Measurements from ENCODE around the gene GALNT10. TPM values are rescaled to one million over a fixed set of nuclear protein-coding genes. Genes with fewer than 3 reads are reported as not detected.

Gene GALNT10
- polyA plus RNA-seq, 2 of the 4 experiments (the other 2 are of a cell fraction): 110 to 156 TPM

DNA sequence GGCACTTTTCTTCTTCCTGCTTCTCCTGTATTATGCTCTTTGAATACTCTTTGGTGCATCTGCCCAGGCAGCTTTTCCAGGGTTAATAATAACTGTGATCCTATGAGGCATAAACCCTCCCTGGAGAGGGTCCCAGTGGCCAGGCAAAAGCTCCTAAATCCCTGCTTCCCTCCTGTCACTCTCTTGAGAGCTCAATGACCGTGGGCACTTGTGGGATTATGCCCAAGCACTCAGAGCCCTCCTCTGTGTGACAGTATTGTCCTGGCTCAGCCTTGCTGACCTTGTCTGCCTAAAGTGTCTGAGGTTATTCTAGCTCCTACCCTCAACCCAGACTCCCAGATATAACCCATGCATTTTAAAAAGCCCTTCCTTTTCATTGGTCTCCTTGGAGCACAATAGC is 51.9 kb downstream of the GALNT10 start:
- no peak; a peak in 1 of 6 replicates for ATAC-seq
- 83% methylated on average over 1 of the region's 1 CpG for WGBS (ENCODE audit: missing lambda C conversion rate)
- no peak for DNase-seq (ENCODE audit: low read depth in 1 of 2, low spot score in 1 of 2)
- no peak for FAIRE-seq
- Histone ChIP-seq H3K4me3 (no peak overlapping the region), H3K4me1 (peaks cover 44% of the 10 kb centered on the region), H3K4me2 (no peak overlapping the region), H3K27ac (peak overlapping the region in 1 of 2 experiments; percentile 26; a peak in 2 of 6 replicates), H3K9me3 (no peaks in the 10 kb centered on the region)
- ChIA-PET CTCF (interaction anchor here (1.1 to 1.9 kb wide), 2 partner anchors 11 to 163 kb away, joined by 5 read pairs; no protein-coding TSS in a partner anchor), POLR2A (interaction anchor here (0.9 kb wide), 1 partner anchor 45 kb away, joined by 3 read pairs; no protein-coding TSS in a partner anchor)
- TF ChIP-seq CEBPB (IDR thresholded peaks at IDR 0.05) (no peak), JUNB (IDR thresholded peaks at IDR 0.05) (no peak), KDM1A (IDR thresholded peaks at IDR 0.05; ENCODE audit: low read depth) (no peak), ZNF302 (CRISPR knock-in tag; IDR thresholded peaks at IDR 0.05) (no peak), SREBF2 (IDR thresholded peaks at IDR 0.05) (no peak), HOXB13 (CRISPR knock-in tag; IDR thresholded peaks at IDR 0.05; ENCODE audit: low read depth) (no peak), HEYL (CRISPR knock-in tag; IDR thresholded peaks at IDR 0.05) (no peak), ZC3H11A (IDR thresholded peaks at IDR 0.05) (no peak), PHF8 (IDR thresholded peaks at IDR 0.05; ENCODE audit: borderline replicate concordance, low read depth) (no peak), POLR2A (IDR thresholded peaks at IDR 0.05; ENCODE audit: low read length) (no peak), NFE2L2 (conservative IDR thresholded peaks at IDR 0.05; ENCODE audit: low read length) (no peak), CHD2 (IDR thresholded peaks at IDR 0.05; ENCODE audit: low read length, partially characterized antibody) (no peak), HOXB5 (CRISPR knock-in tag; IDR thresholded peaks at IDR 0.05) (no peak), RNF2 (IDR thresholded peaks at IDR 0.05; ENCODE audit: borderline replicate concordance, low read depth) (no peak), FOXS1 (CRISPR knock-in tag; IDR thresholded peaks at IDR 0.05) (no peak)
- TF ChIP-seq, protein P1, sequence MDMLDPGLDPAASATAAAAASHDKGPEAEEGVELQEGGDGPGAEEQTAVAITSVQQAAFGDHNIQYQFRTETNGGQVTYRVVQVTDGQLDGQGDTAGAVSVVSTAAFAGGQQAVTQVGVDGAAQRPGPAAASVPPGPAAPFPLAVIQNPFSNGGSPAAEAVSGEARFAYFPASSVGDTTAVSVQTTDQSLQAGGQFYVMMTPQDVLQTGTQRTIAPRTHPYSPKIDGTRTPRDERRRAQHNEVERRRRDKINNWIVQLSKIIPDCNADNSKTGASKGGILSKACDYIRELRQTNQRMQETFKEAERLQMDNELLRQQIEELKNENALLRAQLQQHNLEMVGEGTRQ (IDR thresholded peaks at IDR 0.05): no peak
- TF ChIP-seq, protein P2, sequence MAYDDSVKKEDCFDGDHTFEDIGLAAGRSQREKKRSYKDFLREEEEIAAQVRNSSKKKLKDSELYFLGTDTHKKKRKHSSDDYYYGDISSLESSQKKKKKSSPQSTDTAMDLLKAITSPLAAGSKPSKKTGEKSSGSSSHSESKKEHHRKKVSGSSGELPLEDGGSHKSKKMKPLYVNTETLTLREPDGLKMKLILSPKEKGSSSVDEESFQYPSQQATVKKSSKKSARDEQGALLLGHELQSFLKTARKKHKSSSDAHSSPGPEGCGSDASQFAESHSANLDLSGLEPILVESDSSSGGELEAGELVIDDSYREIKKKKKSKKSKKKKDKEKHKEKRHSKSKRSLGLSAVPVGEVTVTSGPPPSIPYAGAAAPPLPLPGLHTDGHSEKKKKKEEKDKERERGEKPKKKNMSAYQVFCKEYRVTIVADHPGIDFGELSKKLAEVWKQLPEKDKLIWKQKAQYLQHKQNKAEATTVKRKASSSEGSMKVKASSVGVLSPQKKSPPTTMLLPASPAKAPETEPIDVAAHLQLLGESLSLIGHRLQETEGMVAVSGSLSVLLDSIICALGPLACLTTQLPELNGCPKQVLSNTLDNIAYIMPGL (CRISPR knock-in tag; IDR thresholded peaks at IDR 0.05; ENCODE audit: borderline replicate concordance): no peak

DNA sequence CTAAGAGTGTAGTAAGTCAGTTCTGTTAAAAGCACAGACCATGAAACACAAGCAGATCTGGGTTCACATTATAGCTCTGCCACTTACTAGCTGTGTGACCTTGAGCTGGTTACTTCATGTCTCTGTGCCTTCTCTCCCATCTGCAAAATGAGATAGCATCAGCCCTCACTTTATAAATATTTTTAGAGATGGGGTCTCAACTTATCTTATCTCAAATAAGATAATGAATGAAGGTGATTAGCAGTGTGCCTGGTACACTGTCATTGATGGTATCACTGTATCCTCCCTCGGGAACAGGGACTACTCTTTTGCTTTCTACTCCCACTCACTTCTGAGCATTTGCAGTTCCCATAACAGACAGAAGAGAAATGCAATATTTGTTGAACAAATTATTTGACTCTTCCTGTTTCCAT is 52.4 kb downstream of the GALNT10 start:
- TF ChIP-seq KDM1A (IDR thresholded peaks at IDR 0.05; ENCODE audit: low read depth): no peak
- TF ChIP-seq NFE2L2 (conservative IDR thresholded peaks at IDR 0.05; ENCODE audit: low read length): no peak
- TF ChIP-seq RAD21 (conservative IDR thresholded peaks at IDR 0.05 in 1 of 2, IDR thresholded peaks at IDR 0.05 in 1 of 2): no peak
- TF ChIP-seq, protein P3, sequence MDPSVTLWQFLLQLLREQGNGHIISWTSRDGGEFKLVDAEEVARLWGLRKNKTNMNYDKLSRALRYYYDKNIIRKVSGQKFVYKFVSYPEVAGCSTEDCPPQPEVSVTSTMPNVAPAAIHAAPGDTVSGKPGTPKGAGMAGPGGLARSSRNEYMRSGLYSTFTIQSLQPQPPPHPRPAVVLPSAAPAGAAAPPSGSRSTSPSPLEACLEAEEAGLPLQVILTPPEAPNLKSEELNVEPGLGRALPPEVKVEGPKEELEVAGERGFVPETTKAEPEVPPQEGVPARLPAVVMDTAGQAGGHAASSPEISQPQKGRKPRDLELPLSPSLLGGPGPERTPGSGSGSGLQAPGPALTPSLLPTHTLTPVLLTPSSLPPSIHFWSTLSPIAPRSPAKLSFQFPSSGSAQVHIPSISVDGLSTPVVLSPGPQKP (IDR thresholded peaks at IDR 0.05; ENCODE audit: low read depth, low read length): no peak
- no peak for TF ChIP-seq SMC3 (IDR thresholded peaks at IDR 0.05)
- POLR2A ChIA-PET: interaction anchor here (0.9 kb wide), 1 partner anchor 44 kb away, joined by 3 read pairs; no protein-coding TSS in a partner anchor
- Histone ChIP-seq H3K4me1 (peaks cover 39% of the 10 kb centered on the region), H3K9me3 (no peaks in the 10 kb centered on the region), H3K4me3 (no peak overlapping the region), H3K27ac (no peak overlapping the region), H3K4me2 (no peak overlapping the region)
- CTCF ChIA-PET: interaction anchor here (0.8 to 1.9 kb wide), 2 partner anchors 12 to 21 kb away, joined by 3 to 5 read pairs; no protein-coding TSS in a partner anchor
- FAIRE-seq: no peak
- ATAC-seq: no peak
- WGBS (ENCODE audit: missing lambda C conversion rate): 57% methylated on average over 1 of the region's 1 CpG
- no peak for DNase-seq (ENCODE audit: low read depth in 1 of 2, low spot score in 1 of 2)

DNA sequence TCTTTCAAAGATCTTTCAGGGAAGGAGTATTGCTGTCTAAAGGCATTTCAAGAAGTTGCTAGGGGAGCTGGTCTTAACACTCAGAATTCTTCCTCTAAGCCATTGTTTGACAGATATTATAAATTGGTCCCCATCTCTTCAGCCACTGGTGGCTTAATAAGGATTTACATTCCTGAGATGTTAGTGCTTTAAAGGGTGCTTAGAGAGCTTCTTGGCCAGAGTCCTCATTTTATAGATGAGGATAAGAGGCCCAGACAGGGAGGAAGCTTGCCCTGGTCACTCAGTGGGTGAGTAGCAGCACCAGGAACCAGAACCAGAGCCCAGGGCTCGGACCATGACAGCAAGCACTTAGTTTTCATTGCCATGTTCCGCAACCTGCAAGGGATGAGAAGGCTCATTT is 53.2 kb downstream of the GALNT10 start:
- 90% methylated on average over 2 of the region's 2 CpGs for WGBS (ENCODE audit: missing lambda C conversion rate)
- Histone ChIP-seq H3K4me2 (no peak overlapping the region), H3K4me3 (no peak overlapping the region), H3K9me3 (no peaks in the 10 kb centered on the region), H3K27ac (no peak overlapping the region), H3K4me1 (peaks cover 33% of the 10 kb centered on the region)
- ChIA-PET POLR2A (no interaction called here), CTCF (interaction anchor here (0.6 to 1.9 kb wide), 3 partner anchors 13 to 46 kb away, joined by 3 to 5 read pairs (median 3); no protein-coding TSS in a partner anchor)
- FAIRE-seq (no peak), ATAC-seq (no peak), DNase-seq (ENCODE audit: low read depth in 1 of 2, low spot score in 1 of 2) (no peak)
- TF ChIP-seq FOSL2 (IDR thresholded peaks at IDR 0.05) (no peak), FOSL2 (CRISPR knock-in tag; IDR thresholded peaks at IDR 0.05) (no peak), KDM1A (IDR thresholded peaks at IDR 0.05; ENCODE audit: low read depth) (no peak), POLR2AphosphoS2 (conservative IDR thresholded peaks at IDR 0.05; ENCODE audit: low read length) (no peak), CHD2 (IDR thresholded peaks at IDR 0.05; ENCODE audit: low read length, partially characterized antibody) (no peak), HDAC2 (IDR thresholded peaks at IDR 0.05) (no peak), HEYL (CRISPR knock-in tag; IDR thresholded peaks at IDR 0.05) (no peak), HOXB5 (CRISPR knock-in tag; IDR thresholded peaks at IDR 0.05) (no peak), ZC3H11A (IDR thresholded peaks at IDR 0.05) (no peak), KDM5A (IDR thresholded peaks at IDR 0.05) (no peak)
- TF ChIP-seq, protein P4, sequence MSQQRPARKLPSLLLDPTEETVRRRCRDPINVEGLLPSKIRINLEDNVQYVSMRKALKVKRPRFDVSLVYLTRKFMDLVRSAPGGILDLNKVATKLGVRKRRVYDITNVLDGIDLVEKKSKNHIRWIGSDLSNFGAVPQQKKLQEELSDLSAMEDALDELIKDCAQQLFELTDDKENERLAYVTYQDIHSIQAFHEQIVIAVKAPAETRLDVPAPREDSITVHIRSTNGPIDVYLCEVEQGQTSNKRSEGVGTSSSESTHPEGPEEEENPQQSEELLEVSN (IDR thresholded peaks at IDR 0.05; ENCODE audit: borderline replicate concordance, low read depth): no peak
